ENCODE results near the gene EPB41L1.

EPB41L1 gene

DNA sequence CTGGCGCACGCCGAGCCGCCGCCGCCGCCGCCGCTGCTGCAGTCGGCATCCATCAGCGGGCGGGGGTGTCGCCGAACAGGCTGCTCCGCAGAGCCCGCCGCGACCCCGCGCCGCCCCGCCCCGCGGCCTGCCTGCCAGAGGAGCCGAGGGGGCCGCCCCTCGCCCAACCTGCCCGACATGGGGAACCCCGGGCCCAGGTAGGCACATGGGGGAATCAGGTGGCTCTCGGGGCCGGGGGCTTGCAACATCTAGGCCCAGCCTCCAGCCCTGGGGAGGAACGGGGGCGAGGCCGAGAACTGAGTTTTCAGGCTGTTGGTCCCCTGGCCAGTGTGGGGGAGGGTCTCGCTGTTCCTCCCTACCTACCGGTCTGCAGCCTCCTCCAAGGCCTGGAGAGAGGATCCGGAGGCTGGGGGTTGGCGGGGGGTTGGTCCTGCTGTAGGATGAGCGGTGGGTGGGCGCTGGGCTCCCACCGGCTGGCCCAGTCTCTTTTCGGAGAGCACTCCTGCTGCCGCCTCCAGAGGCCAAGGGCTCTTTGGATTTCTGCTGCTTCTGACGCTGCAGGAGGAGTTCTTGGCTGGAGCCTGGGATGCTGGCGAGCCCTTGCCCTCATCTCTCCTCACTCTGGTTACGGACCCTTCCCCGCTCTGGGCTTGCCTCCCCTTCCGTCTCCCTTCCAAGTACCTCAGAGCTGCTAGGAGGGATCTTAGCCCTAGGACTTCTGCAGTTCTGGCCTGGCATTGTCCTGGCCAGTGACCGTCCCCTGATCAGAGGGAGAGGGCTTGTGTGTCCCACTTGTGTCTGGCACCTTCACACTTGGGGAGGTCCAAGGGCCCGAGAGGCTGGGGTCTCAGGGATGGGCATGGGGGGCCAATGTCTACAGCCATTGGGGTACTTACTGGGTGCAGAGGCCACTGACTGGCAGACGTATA is at the start of gene EPB41L1:
Gene EPB41L1, plus strand, starts transcription at position 41 of the 929 bp plus-strand sequence. CDS start 19,038 bp downstream, outside the sequence.
- Histone ChIP-seq H3K27ac (ENCODE audit: low read depth, low read length) (no peak within 1 kb of the TSS), H3K4me1 (ENCODE audit: control insufficient read depth, insufficient read depth, low read length) (peaks cover 21% of the 10 kb centered on the region)

GRCh38 chr20:36104856-36105255 is 49.7 kb upstream of the EPB41L1 start:
- Histone ChIP-seq H3K9ac (ENCODE audit: low read length) (no peak overlapping the region), H3K27me3 (ENCODE audit: control insufficient read depth, insufficient read depth, low read length) (peaks cover 20% of the 10 kb centered on the region), H3K4me1 (ENCODE audit: control insufficient read depth, insufficient read depth, low read length) (peaks cover 9% of the 10 kb centered on the region), H3K27ac (ENCODE audit: low read depth, low read length) (no peak overlapping the region), H3K9me3 (ENCODE audit: control insufficient read depth, insufficient read depth, low read depth, low read length) (no peaks in the 10 kb centered on the region), H3K4me3 (ENCODE audit: low read depth, low read length) (no peak overlapping the region), H3K36me3 (ENCODE audit: control insufficient read depth, insufficient read depth, low read length) (no peaks in the 10 kb centered on the region)

More for the DNA sequence above, at the start of gene EPB41L1:
- Histone ChIP-seq H3K36me3 (ENCODE audit: control insufficient read depth, insufficient read depth, low read length) (no peaks in the 10 kb centered on the region), H3K4me3 (ENCODE audit: low read depth, low read length) (peak within 1 kb of the TSS; percentile 90), H3K9ac (ENCODE audit: low read length) (peak within 1 kb of the TSS; percentile 23), H3K9me3 (ENCODE audit: control insufficient read depth, insufficient read depth, low read depth, low read length) (no peaks in the 10 kb centered on the region), H3K27me3 (ENCODE audit: control insufficient read depth, insufficient read depth, low read length) (peaks cover 20% of the 10 kb centered on the region)

DNA sequence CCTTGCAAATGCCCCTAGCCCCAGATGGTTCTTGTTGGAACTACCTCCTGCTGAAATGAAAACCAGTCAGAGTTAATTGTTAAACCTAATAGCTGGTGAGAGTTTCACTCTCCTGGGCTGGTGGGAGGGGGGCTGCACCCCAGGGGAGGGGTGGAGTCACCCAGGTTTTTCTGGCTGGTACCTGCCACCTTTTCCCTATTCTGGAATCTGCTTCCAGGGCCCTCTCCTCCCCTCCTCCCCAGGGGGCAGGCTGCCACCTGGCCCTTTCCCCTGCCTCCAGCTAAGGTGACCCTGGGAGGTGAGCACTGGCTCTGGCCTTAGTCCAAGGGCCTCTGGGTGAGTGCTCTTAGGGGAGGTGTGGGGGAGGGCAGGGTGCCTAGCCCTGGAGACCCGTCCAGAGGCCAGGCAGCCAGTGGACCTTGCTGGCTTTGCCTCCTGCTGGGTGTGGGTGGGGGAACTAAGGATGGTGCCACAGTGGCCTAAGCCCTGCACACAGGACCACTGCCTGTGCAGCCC is 48.8 kb upstream of the EPB41L1 start:
- Histone ChIP-seq H3K27me3 (ENCODE audit: control insufficient read depth, insufficient read depth, low read length) (peaks cover 11% of the 10 kb centered on the region; the same call in 1 of the 2 replicates), H3K9me3 (ENCODE audit: control insufficient read depth, insufficient read depth, low read depth, low read length) (no peaks in the 10 kb centered on the region), H3K9ac (ENCODE audit: low read length) (no peak overlapping the region), H3K27ac (ENCODE audit: low read depth, low read length) (no peak overlapping the region), H3K4me1 (ENCODE audit: control insufficient read depth, insufficient read depth, low read length) (peaks cover 9% of the 10 kb centered on the region), H3K4me3 (ENCODE audit: low read depth, low read length) (no peak overlapping the region), H3K36me3 (ENCODE audit: control insufficient read depth, insufficient read depth, low read length) (no peaks in the 10 kb centered on the region)

DNA sequence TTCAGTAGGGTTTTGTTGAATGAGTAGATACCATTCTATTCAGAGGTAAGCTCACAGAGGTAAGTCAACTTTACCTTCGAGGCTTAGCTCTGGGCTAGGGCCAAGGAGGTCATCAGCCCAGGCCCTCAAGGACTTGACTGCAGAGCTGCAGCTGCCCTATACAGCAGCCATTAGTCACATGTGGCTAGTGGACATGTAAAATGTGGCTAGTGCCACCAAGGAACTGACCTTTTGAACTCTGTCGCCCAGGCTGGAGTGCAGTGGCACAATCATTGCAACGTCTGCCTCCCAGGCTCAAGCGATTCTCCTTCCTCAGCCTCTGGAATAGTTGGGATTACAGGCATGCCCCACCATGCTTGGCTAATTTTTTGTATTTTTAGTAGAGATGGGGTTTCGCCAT is 47.9 kb upstream of the EPB41L1 start:
- Histone ChIP-seq H3K4me1 (ENCODE audit: control insufficient read depth, insufficient read depth, low read length) (peaks cover 9% of the 10 kb centered on the region), H3K9ac (ENCODE audit: low read length) (no peak overlapping the region), H3K36me3 (ENCODE audit: control insufficient read depth, insufficient read depth, low read length) (no peaks in the 10 kb centered on the region), H3K27me3 (ENCODE audit: control insufficient read depth, insufficient read depth, low read length) (0 out of 2 replicates have a peak, but pooled peaks cover 5% of the 10 kb centered on the region), H3K4me3 (ENCODE audit: low read depth, low read length) (no peak overlapping the region), H3K9me3 (ENCODE audit: control insufficient read depth, insufficient read depth, low read depth, low read length) (no peaks in the 10 kb centered on the region), H3K27ac (ENCODE audit: low read depth, low read length) (no peak overlapping the region)

GRCh38 chr20:36107881-36108280 is 46.7 kb upstream of the EPB41L1 start:
- Histone ChIP-seq H3K27ac (ENCODE audit: low read depth, low read length) (no peak overlapping the region), H3K27me3 (ENCODE audit: control insufficient read depth, insufficient read depth, low read length) (no peaks in the 10 kb centered on the region), H3K9ac (ENCODE audit: low read length) (no peak overlapping the region), H3K4me3 (ENCODE audit: low read depth, low read length) (no peak overlapping the region), H3K9me3 (ENCODE audit: control insufficient read depth, insufficient read depth, low read depth, low read length) (no peaks in the 10 kb centered on the region), H3K36me3 (ENCODE audit: control insufficient read depth, insufficient read depth, low read length) (no peaks in the 10 kb centered on the region), H3K4me1 (ENCODE audit: control insufficient read depth, insufficient read depth, low read length) (peaks cover 17% of the 10 kb centered on the region)

DNA sequence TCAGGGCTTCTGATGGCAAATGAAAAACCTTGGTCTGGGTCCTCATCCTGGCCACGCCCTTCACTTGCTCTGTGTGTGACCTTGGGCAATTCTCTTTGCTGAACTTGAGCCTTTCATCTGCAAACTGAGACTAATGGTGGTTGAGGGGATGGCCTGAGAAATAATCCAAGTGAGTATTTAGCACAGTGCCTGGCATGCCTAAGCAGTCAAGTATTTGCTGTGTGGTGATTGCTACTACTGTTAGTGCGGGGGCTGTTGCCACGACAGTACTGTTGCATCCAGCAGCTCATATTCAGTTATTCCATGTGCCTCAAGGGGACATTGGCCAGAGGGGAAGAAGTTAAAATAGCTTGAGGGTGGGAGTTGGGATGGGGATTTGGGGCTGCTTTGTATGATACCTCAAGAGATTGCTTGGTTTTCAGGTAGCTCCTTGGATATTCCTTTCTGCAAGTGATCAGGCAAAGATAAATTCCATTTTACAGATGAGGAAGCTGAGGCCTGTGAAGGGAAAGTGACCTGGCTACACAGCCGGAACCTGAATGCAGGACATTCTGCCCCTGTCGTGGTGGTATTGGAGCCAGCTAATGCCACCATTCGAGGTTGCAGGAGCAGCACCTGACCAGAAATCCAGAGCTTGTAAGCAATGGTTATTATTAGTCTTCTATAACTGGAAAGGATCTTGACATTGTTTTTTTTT is 45.1 kb upstream of the EPB41L1 start:
- Histone ChIP-seq H3K27me3 (ENCODE audit: control insufficient read depth, insufficient read depth, low read length) (no peaks in the 10 kb centered on the region), H3K4me1 (ENCODE audit: control insufficient read depth, insufficient read depth, low read length) (peaks cover 20% of the 10 kb centered on the region), H3K36me3 (ENCODE audit: control insufficient read depth, insufficient read depth, low read length) (no peaks in the 10 kb centered on the region), H3K9me3 (ENCODE audit: control insufficient read depth, insufficient read depth, low read depth, low read length) (no peaks in the 10 kb centered on the region), H3K9ac (ENCODE audit: low read length) (no peak overlapping the region), H3K4me3 (ENCODE audit: low read depth, low read length) (no peak overlapping the region), H3K27ac (ENCODE audit: low read depth, low read length) (no peak overlapping the region)

DNA sequence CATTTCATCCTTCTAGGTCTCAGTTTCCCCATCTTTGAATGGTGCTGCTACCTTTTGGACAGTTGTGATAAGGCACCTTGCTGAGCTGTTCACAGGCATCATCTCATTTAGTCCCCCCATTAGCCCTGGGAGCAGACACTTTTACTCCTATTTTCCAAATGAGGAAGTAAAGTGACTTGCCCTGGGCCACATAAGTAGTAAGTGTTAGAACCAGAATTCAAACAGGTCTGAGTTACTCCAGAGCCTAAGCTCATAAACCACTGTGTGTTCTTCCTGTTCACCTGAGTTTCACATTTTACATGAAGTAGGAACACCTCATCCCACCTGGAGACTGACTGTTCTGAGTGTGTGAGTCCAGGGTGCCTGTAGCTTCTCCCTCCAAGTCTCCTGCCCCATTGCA is 43.5 kb upstream of the EPB41L1 start:
- Histone ChIP-seq H3K27me3 (ENCODE audit: control insufficient read depth, insufficient read depth, low read length) (no peaks in the 10 kb centered on the region), H3K36me3 (ENCODE audit: control insufficient read depth, insufficient read depth, low read length) (no peaks in the 10 kb centered on the region), H3K9ac (ENCODE audit: low read length) (no peak overlapping the region), H3K27ac (ENCODE audit: low read depth, low read length) (no peak overlapping the region), H3K4me1 (ENCODE audit: control insufficient read depth, insufficient read depth, low read length) (peaks cover 19% of the 10 kb centered on the region), H3K4me3 (ENCODE audit: low read depth, low read length) (no peak overlapping the region), H3K9me3 (ENCODE audit: control insufficient read depth, insufficient read depth, low read depth, low read length) (no peaks in the 10 kb centered on the region)

GRCh38 chr20:36112112-36112511 is 42.4 kb upstream of the EPB41L1 start:
- Histone ChIP-seq H3K4me3 (ENCODE audit: low read depth, low read length) (no peak overlapping the region), H3K4me1 (ENCODE audit: control insufficient read depth, insufficient read depth, low read length) (peaks cover 19% of the 10 kb centered on the region), H3K27ac (ENCODE audit: low read depth, low read length) (no peak overlapping the region), H3K27me3 (ENCODE audit: control insufficient read depth, insufficient read depth, low read length) (no peaks in the 10 kb centered on the region), H3K9me3 (ENCODE audit: control insufficient read depth, insufficient read depth, low read depth, low read length) (no peaks in the 10 kb centered on the region), H3K9ac (ENCODE audit: low read length) (no peak overlapping the region), H3K36me3 (ENCODE audit: control insufficient read depth, insufficient read depth, low read length) (no peaks in the 10 kb centered on the region)

GRCh38 chr20:36113036-36113435 is 41.5 kb upstream of the EPB41L1 start:
- Histone ChIP-seq H3K9me3 (ENCODE audit: control insufficient read depth, insufficient read depth, low read depth, low read length) (no peaks in the 10 kb centered on the region), H3K36me3 (ENCODE audit: control insufficient read depth, insufficient read depth, low read length) (no peaks in the 10 kb centered on the region), H3K4me3 (ENCODE audit: low read depth, low read length) (no peak overlapping the region), H3K27ac (ENCODE audit: low read depth, low read length) (no peak overlapping the region), H3K4me1 (ENCODE audit: control insufficient read depth, insufficient read depth, low read length) (peaks cover 19% of the 10 kb centered on the region), H3K9ac (ENCODE audit: low read length) (no peak overlapping the region), H3K27me3 (ENCODE audit: control insufficient read depth, insufficient read depth, low read length) (no peaks in the 10 kb centered on the region)

DNA sequence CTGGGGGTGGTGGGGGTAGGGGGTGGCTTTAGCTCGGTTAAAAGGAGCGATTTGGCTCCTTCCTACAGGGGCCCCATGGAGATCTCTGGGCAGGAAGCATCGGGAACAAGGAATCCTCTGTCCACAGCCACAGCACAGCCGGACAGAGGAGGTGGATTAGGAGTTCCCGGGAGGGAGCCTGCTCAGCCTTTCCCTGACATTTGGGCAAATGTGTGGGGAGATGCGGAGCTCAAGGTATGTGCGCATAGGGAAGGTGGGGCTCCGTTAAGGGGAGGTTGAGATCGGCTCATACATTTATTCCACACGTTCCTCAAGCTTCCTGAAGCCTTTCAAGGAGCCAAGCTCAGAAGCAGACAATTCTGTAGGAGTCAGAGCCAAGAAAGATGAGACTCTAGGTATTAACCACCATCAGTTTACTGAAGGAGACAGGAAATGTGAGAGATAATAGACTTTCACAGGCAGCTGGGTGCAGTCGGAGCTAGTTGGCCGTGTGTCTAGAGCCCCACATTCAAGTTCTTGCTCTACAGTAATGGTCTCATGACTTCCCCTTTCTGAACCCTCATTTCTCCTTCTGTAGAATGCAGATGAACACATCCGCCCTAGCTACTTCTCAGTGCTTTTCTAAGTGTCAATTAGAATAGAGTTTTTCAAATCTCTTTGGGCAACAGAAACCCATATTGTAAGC is 40.8 kb upstream of the EPB41L1 start:
- Histone ChIP-seq H3K9me3 (ENCODE audit: control insufficient read depth, insufficient read depth, low read depth, low read length) (no peaks in the 10 kb centered on the region), H3K4me3 (ENCODE audit: low read depth, low read length) (no peak overlapping the region), H3K27me3 (ENCODE audit: control insufficient read depth, insufficient read depth, low read length) (no peaks in the 10 kb centered on the region), H3K36me3 (ENCODE audit: control insufficient read depth, insufficient read depth, low read length) (no peaks in the 10 kb centered on the region), H3K4me1 (ENCODE audit: control insufficient read depth, insufficient read depth, low read length) (peaks cover 19% of the 10 kb centered on the region), H3K27ac (ENCODE audit: low read depth, low read length) (no peak overlapping the region), H3K9ac (ENCODE audit: low read length) (no peak overlapping the region)
